ENCODE results near the gene CTPS2.

Gene CTPS2

DNA sequence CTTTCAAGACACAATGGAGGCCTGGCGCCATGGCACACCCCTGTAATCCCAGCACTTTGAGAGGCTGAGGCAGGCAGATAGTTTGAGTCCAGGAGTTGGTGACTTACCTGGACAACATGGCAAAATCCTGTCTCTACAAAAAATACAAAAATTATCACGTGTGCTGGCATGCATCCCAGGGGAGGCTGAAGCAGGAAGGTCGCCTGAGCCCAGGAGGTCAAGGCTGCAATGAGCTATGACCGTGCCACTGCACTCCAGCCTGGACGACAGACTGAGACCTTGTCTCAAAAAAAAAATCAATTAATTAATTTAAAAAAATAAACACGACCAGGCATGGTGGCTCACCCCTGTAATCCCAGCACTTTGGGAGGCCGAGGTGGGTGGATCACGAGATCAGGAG is 2.0 kb upstream of the CTPS2 start:
- no peak for DNase-seq (ENCODE audit: low spot score)

DNA sequence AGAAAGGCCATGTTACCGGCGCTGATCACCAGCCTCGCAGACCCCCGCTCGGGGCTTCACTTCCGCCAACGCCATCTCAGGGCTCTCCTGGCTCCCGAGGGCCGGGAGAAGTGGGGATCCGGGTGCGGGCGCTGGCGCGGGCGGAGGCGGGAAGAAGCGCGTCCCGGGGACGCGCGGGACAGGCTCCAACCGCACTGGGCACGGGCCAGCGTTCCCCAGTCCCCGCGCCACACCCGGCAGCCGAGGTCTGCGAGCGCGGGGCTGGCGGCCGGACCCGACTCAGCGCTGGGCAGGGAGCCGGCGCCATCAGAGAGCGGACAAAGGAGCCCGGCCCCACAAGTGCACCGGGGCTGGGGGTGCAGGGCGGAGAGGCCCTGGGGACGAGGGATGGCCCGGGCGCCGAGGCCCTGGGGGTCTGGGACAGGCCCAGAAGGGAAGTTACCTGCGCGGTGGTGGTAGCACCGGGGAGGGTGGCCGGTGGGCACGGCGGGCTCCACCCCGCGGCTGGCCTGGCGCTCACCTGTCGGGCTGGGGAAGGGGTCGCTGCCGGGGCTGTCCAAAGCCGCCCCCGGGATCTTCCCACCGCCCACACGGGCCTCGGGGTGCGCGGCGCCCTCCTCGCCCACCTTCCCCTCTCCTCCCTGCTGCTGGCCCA is 449 bp downstream of the CTPS2 start:
- DNase-seq (ENCODE audit: low spot score) = peak; percentile 25

DNA sequence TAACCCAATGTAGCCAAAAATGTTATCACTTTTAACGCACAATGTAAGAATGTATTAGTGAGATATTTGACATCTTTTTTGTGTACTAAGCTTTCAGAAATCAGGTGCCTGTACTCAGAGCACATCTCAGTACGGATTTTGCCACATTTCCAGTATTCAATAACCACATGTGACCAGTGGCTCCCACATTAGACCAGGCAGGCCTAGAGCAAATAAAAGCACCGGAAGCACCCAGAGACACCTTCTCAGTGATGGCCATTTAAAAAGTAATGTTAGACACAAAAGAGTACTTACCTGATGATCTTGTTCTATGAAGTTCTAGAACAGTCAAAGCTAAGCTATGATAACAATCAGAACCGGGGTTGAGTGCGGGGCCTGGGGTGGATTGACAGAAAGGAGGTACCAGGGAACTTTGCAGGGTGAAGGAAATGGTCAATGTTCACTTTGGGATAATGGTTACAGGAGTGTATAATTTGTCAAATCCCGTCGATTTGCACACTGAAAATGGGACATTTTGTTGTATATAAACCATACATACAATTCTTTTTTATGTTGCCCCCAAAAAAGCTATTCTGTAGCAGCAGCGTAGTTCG is 1.2 kb downstream of the CTPS2 start:
- no peak for DNase-seq (ENCODE audit: low spot score)

DNA sequence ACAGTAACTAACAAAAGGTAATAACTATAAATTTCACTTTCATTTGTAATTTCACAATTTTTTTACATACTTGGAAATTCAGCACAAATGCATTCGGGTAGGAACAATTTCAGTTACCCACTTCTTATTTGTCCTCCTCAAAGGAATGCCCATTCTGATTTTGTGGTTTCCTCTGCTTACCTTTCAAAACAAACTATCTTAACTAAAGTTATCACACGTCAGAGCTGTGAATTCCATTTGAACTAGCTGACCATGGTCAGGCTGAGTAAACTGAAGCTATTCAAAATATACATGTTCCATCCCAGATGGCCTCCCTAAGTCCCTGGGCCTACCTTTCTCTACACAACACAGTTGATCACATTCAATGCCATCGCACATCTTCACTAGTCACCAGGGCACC is 4.5 kb downstream of the CTPS2 start:
- DNase-seq (ENCODE audit: low spot score) = no peak

DNA sequence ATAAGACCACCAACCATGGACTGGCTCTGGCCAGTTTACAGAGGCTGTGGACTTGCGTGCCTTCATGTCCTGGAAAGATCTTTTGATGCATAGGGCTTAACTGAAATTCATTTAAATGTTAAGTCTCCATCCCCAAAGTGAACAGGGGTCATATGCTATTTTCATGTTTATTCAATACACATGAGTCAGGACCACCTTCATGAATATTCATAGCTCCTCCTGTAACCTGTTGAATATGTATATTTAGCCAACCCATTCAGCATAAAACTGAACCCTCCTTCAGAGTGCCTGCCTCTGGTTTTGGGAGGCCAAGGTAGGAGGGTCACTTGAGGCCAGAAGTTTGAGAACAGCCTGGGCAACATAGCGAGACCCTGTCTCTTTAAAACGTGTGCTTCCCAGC is 7.1 kb downstream of the CTPS2 start:
- DNase-seq (ENCODE audit: low spot score) = no peak

DNA sequence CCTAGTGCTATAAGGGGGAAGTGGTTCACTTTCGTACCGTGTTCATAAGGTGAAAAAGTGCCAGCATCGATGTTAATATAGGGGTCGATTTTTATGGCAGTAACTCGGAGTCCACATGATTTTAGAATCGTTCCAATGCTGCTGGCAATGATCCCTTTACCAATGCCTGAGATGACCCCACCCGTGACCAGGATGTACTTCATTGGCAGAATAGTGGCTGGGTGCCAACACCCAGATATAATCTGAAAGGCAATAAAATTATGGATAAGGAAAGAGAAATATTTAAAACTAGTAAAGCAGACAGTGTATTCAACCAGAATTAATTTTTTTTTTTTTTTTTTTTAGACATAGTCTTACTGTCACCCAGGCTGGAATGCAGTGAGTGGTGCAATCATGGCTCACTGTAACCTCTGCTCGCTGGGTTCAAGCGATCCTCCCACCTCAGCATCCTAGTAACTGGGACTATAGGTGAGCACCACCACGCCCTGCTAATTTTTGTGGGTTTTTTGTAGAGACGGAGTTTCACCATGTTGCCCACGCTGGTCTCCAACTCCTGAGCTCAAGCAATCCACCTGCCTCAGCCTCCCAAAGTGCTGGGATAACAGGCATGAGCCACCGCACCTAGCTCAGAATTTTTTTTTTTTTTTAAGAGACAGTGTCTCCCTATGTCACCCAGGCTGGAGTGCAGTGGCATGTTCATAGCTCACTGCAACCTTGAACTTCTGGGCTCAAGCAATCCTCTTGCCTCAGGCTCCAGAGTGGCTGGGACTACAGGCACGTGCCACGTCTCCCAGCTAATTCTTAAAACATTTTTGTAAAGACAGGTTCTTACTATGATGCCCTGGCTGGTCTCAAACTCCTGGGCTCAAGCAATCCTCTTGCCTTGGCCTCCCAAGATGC is 9.5 kb downstream of the CTPS2 start:
- no peak for DNase-seq (ENCODE audit: low spot score)

DNA sequence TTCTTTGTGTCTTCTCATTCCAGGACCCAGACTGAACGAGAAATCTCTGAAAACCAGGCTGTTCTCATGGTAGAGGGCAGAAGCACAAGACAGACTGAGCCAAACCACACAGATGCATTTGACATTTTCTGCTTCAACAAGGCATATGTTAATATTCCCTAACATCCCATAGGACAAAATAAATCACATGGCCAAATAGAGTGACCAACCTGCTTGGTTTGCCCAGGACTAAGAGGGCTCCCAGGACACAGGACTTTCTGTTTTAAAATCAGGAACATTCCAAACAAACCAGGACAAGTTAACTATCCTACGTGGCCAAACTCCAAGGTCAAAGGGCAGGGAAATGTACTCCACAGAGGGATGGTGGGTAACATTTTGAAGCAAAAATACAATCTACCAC is 11.7 kb downstream of the CTPS2 start:
- DNase-seq (ENCODE audit: low spot score) = no peak

DNA sequence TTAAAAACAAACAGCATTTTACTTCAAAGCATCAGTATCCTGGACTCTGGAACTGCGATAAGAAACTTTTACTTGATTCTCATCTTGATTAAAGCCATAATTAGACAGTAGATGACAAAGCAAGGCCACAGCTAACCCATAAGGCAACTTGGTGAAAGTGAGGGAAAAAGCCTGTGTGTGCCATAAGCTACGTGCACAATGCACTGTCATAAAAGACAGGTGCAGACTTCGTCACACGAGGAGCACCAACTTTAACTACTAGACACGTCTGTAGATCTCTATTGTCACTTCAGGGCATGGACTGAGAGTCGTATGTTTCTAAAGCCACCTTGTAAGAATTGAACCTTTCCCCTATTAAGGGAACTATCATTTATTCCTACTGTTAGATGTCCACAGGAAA is 13.1 kb downstream of the CTPS2 start:
- DNase-seq (ENCODE audit: low spot score) = no peak

DNA sequence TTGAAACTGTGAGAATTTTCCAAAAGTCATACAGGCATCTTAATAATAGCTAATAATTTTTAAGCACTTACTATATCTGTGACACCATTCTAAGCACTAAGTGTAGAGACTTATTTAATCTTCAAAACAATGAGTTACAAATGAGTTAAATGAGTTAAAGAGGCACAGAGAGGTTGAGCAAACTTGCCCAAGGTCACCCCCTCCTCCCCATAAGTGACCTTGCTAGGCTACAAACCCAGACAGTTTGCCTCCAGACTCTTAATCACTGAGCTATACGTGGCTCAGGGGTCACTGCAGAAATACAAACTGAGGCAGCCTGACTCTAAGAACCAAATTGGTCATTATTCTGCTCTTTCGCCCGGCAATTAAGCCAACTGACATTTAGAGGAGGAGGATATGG is 15.5 kb downstream of the CTPS2 start:
- no peak for DNase-seq (ENCODE audit: low spot score)

DNA sequence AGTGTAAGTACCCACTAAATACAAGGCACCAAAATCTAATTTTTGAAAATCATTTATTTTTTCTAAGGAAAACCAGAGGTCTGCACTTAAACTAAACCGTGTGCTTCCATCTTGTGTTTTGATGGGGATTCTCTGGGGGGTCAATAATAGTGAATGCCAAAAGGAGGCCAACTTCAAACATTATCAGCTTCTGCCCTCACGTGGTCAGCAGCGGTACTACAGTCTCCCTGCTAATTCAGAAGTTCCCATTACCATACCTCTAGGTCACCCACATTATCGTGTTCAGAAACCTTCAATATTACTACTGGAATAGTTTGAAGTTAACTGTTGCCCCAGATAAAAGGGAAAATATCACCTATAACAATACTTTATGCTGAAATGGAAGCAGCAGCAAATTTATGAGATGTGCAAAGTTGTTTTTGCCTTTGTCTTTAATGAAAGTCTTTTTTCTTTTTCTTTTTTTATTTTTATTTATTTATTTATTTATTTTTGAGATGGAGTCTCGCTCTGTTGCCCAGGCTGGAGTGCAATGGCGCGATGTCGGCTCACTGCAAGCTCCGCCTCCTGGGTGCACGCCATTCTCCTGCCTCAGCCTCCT is 17.3 kb downstream of the CTPS2 start:
- DNase-seq (ENCODE audit: low spot score) = peak; percentile 63

DNA sequence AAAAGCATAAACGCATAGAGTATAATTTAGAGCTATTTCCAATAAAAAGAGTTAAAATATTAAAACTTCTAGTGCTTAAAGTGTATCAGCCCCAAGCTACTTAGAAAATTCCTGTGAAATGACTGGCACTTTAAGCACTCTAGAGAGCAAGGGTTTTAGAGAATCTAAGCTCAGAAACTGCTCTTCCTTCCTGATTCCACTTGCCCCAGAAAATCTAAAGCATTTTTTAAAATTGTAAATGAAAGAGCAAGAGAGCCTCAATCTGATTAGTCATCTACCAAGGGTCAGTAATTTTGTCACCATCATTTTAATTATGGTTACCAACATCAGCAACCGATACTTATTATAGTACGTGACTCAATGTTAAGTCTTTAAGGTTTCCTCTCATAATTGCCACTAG is 25.0 kb downstream of the CTPS2 start:
- peak; percentile 47 for DNase-seq (ENCODE audit: low spot score)

DNA sequence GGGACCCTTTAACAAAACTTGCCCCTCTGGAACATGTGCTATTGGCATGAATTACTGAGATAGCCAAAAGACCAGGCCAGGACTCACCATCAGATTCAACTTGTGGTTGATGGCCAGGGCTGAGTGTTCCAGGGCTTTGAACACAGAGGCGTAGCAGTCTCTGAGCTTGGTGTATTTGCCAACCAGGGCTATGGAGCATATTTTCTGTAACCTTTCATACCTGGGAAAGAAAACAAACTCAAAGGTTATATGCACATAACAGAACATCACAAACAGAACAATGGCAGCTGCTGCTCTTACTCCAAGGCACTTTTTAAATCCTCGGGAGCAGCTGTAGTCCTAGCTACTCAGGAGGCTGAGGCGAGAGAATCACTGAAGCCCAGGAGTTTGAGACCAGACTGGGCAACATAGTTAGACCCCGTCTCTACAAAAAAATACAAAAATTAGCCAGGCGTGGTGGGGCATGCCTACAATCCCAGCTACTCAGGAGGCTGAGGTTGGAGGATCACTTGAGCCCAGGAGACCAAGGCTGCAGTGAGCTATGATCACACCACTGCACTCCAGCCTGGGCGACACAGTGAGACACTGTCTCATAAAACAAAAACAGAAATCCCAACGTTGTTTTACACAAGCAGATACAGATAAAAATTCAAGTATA is 29.3 kb downstream of the CTPS2 start:
- no peak for DNase-seq (ENCODE audit: low spot score)

DNA sequence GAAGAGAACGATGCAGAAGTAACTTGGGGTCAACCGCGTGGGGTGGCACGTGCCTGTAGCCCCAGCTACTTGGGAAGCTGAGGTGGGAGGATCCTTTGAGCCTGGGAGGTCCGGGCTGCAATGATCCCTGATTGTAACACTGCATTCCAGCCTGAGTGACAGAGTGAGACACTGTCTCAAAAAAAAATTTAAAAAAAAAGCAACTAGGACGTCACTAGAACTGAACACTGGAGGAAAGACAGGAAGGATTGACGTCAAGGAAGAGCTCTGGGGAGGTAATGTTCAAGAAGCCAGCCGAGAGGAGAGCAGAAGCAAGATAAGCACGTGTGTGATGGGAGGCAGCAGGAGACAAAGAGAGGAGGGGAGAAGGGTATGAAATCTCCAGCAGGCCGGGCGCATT is 33.8 kb downstream of the CTPS2 start:
- no peak for DNase-seq (ENCODE audit: low spot score)

DNA sequence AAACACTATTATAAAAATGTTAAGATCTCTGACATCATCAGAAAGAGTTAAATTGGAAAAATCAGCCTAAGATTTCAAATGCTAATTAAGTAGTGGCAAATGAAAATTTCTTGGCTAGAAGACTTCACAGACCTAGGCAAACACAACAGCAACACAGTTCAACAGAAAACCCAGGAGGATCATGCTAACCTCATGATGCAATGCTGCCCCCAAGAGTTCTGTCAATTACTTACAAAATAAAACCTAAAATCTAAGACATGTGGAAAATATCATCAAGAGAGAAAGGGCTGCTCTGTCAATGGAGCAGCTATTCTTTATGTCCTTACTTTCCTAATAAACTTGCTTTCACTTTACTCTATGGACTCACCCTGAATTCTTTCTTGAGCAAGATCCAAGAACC is 41.5 kb downstream of the CTPS2 start:
- peak; percentile 74 for DNase-seq (ENCODE audit: low spot score)

DNA sequence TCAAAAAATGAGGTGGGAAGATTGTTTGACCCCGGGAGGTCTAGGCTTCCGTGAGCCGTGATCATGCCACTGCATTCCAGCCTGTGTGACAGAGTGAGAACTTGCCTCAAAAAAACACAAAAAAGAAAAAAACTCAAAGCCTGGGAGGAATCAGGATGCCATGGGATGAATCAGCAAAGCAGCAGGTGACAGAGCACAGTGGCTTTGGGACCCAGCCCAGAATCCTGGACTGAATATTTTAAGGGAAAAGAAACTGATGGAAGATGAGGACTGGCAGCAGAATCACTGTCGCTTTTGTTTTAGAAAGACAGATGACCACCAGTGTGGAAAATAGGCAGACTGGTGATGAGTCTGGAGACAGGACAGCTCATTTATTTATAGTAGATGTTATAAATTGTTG is 45.9 kb downstream of the CTPS2 start:
- DNase-seq (ENCODE audit: low spot score) = peak; percentile 62

DNA sequence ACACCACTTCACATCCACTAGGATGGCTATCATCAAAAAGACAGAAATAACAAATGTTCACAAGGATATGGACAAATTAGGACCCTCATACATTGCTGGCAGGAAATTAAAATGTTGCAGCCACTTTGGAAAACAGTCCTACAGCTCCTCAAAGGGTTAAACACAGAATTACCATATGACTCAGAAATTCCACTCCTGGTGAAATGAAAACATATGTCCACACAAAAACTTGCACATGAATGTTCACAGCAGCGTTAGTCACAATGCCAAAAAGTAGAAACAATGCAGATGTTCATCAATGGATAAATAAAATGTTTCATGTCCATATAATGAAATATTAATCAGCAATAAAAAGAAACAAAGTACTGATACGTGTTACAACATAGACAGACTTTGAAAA is 47.4 kb downstream of the CTPS2 start:
- no peak for DNase-seq (ENCODE audit: low spot score)

DNA sequence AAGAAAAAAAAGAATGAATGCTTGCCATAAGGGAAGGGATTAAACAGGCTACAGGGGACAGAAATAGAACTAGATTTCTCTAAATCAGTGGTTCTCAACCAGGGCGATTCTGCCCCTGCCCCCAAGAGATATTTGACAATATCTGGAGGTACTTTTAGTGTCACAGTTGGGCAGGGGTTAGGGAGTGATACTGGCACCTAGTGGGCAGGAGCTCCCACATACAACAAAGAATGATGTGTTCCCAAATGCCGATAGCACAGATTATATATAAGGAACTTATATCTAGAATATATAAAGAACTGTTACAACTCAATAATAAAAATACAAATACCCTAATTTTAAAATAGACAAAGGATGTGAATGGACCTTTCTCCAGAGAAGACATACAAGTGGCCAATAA is 47.8 kb downstream of the CTPS2 start:
- DNase-seq (ENCODE audit: low spot score) = no peak

DNA sequence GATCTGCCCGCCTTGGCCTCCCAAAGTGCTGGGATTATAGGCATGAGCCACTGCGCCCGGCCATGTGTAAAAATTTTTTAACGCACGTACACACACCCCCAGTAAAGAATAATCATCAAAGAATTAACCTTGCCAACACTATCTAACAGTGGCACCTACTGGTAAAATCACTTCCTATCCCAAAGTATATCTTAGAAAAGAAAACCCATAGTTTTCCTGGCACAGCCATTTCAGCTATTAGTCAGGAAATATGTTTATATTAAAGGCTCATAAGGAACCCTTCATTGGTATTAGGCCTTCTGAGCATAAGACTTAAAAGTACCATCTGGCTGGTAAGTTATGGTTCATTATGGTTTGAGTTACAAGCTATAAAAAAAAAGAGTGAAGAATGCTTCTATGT is 48.4 kb downstream of the CTPS2 start:
- no peak for DNase-seq (ENCODE audit: low spot score)

DNA sequence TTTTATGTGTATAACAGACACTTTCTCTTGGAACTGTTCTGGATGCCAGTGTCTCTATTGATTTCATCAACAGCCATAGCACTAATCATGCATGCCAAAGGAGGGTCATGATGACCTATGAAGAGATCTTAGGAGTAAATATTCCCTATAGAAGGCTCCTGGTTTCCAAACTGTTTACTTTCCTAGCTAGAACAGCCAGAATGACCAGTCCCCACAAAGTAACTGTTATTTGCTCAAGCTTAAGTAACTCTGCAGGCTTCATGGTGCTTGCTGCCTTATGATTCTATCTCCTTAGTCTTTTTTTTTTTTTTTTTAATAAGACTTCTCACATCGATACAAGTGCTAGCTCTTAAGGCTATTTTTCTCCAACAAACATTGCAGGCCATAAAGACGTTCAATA is 50.1 kb downstream of the CTPS2 start:
- no peak for DNase-seq (ENCODE audit: low spot score)

DNA sequence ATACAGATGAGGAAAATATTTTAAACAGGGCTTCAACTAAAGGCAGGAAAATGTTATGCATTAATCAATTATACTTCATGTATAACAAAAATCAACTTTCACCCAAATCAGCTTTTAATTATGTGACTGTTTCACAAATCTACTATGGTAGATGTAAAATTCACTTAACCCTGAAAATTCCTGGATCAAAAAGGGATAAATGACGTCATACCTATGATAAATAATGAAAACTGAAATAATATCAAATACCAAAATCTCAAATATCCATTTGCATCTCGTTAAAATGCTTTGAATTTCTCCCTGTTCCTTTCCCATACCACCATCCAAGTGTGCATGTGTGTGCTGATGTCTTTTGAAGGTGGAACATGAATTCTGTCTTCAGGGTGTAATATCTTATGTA is 51.0 kb downstream of the CTPS2 start:
- DNase-seq (ENCODE audit: low spot score) = no peak

DNA sequence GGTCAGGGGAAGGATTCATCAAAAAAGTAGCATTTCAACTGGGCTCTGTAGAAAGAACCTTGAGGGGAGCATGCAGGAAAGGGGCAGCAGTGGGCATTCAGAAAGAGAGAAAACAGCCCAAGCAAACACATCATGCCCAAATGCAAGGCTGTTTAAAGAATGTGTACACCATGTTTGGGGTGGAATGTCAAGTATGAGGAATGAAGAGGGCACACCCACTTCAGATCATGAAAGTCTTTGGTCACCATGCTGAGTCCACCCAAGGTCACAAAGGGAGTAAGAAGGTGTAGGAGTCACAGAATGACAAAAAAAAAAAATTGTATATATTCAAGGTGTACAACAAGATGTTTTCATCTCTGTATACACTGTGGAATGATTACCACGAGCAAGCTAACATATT is 53.1 kb downstream of the CTPS2 start:
- DNase-seq (ENCODE audit: low spot score) = no peak

DNA sequence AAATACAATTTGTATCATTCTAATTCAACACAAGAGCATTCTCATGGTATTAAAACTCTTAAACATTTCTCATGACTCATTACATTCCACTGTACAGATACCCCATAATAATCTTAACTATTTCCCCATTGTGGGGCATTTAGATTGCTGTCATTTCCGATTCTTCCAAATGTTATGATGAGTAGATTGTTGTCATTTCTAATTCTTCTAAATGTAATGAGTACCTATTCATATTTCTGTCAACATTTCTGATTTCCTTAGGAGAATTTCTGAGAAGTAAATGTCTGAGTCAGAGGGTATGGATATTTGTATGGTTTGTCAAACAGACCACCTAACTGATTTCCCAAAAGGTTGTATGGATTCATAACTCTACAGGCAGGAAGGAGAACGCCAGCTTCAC is 54.2 kb downstream of the CTPS2 start:
- DNase-seq (ENCODE audit: low spot score) = peak; percentile 32
